Peyer's patch (tissue), 4 donors: ENCODE measurements around the gene LRBA.

Source experiments
- POLR2A ChIP-seq, 2 donors: fragments of 450-650 bp; IDR thresholded peaks; one replicate each; pipeline ENCODE4 v1.5.1; 2017; ENCODE audit warnings: antibody characterized with exemption in 2 of 2, mild to moderate bottlenecking in 2 of 2, moderate library complexity in 2 of 2
- TF ChIP-seq, protein P1 (sequence below), 6 experiments: fragments of 450-650 bp in 4 of 6; fragments of 200-600 bp in 2 of 6; sonication (generic) in 1 of 6; IDR thresholded peaks; one replicate each; pipeline ENCODE4 v1.5.1; 2017 to 2019; ENCODE audit warnings: antibody characterized with exemption in 6 of 6, mild to moderate bottlenecking in 3 of 6, moderate library complexity in 1 of 6

GRCh38 chr4:150562250-150562649 lies 452.8 kb downstream of the LRBA start:
- no peak for TF ChIP-seq POLR2A (IDR thresholded peaks at IDR 0.05)
- TF ChIP-seq, protein P1, sequence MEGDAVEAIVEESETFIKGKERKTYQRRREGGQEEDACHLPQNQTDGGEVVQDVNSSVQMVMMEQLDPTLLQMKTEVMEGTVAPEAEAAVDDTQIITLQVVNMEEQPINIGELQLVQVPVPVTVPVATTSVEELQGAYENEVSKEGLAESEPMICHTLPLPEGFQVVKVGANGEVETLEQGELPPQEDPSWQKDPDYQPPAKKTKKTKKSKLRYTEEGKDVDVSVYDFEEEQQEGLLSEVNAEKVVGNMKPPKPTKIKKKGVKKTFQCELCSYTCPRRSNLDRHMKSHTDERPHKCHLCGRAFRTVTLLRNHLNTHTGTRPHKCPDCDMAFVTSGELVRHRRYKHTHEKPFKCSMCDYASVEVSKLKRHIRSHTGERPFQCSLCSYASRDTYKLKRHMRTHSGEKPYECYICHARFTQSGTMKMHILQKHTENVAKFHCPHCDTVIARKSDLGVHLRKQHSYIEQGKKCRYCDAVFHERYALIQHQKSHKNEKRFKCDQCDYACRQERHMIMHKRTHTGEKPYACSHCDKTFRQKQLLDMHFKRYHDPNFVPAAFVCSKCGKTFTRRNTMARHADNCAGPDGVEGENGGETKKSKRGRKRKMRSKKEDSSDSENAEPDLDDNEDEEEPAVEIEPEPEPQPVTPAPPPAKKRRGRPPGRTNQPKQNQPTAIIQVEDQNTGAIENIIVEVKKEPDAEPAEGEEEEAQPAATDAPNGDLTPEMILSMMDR (IDR thresholded peaks at IDR 0.05), result no peak
